ENCODE data around the gene ACTL10.
A peak's percentile ranks its signal among the peaks of the same experiment; 100 is the strongest.

ACTL10 gene

DNA sequence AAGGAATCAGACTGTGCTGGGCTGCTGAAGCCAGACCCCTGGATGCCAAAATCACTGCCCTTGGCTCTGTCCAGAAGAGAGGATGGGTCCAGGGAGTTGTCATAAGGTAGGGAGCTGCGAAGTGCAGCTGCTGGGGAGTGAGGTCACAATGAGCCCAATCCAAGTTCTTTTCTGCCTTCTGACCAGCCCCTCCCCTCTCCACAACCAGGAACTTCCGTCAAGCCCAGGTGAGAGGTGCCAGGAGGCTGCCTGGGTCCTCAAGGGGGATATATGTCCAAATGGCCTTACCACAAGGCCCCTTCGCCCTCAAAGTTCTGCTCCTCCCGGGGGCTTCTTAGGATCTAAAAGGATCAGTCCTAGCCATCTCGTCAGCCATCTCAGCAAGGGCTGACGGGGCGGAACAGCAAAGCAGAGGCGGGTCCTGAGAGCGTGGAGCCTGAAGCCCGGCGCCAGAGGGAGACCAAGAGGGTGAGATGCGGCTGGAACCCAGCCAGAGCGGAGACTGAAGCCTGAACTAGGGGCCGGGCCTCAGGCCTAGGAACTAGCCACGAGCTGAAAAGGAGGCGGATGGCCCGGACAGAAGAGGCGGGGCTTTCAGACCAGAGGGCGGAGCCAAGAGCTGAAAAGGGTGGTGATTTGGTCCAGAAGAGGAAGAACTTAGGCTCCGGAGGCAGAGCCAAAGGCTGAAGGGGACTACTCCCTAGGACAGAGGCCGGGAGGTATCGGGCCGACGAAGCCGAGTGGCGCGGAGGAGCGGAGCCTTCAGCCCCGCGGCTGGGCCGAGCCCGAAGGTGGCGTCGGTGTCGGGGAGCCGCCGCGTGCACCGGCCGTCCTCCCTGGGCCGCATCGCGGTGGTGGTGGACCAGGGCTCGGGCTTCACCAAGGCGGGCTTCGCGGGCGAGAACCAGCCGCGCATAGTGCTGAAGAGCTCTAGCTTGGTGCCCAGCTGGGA lies at the start of gene ACTL10:
Gene ACTL10, plus strand, starts transcription at position 651 of the 952 bp plus-strand sequence. CDS start 555 bp downstream, outside the sequence.
- TF ChIP-seq, protein P1, sequence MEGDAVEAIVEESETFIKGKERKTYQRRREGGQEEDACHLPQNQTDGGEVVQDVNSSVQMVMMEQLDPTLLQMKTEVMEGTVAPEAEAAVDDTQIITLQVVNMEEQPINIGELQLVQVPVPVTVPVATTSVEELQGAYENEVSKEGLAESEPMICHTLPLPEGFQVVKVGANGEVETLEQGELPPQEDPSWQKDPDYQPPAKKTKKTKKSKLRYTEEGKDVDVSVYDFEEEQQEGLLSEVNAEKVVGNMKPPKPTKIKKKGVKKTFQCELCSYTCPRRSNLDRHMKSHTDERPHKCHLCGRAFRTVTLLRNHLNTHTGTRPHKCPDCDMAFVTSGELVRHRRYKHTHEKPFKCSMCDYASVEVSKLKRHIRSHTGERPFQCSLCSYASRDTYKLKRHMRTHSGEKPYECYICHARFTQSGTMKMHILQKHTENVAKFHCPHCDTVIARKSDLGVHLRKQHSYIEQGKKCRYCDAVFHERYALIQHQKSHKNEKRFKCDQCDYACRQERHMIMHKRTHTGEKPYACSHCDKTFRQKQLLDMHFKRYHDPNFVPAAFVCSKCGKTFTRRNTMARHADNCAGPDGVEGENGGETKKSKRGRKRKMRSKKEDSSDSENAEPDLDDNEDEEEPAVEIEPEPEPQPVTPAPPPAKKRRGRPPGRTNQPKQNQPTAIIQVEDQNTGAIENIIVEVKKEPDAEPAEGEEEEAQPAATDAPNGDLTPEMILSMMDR (IDR thresholded peaks at IDR 0.05) = peak; percentile 35
- TF ChIP-seq ZFX (IDR thresholded peaks at IDR 0.05; ENCODE audit: borderline replicate concordance) = no peak
- peak within 1 kb of the TSS; percentile 98 for H3K27ac ChIP-seq

DNA sequence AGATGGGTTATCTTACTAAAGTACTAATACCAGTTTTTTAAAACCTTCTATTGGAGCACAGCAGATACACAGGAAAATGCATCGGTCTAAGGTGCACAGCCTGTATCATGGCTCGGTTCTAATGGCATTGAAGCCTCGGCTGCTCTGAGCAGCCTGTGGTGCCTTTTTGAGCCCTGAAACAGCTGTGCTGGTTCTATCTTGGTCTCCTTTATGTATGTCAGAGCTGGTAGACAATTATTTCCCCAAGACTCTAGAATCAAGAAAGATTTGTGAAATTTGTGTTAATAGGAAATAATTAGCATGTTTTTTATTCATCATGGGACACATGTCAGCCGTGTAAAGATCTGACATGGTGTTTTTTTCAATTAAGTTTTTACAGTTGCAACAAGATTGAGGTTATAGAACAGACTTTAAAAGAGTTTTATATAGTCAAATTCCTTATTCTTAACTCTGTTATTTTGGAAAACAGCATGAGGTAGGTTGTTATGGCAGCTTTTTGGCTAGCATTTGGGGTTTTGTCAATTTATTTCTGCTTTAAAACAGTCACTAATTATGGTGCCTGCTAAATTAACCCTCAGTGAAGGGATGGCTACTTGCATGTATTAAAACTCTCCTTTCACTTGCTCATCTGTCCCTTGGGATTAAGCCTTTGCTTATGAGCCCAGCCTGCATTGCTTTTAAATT lies 44.9 kb upstream of the ACTL10 start:
- H3K27ac ChIP-seq = no peak overlapping the region
- no peak for TF ChIP-seq ZFX (IDR thresholded peaks at IDR 0.05; ENCODE audit: borderline replicate concordance)
- TF ChIP-seq, protein P1 (IDR thresholded peaks at IDR 0.05) = no peak

DNA sequence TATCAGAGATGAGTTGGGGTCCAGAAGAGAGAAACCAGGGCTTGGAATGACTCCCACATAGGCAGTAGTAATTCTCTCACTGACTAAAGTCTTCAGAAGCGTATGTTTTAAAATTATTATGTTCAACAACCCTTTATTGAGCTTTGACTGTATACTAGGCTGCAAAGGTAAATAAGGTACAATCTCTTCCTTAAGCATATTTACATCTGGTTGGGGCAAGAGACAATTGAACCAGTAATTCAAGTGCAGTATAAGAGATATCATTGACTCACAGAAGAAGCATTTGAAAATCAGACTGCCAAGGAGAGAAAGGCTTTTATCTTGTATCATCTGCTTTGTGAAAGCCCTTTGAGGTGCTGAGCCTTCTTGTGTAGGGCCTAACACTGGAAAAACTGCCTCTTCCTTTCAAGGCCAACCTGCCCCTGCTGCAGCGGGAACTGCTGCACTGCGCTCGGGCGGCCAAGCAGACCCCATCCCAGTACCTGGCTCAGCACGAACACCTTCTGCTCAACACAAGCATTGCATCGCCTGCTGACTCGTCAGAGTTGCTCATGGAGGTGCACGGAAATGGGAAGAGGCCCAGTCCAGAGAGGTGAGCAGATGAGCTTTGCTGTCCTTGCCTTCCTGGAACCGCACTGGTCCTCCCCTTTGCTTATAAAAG lies 43.9 kb upstream of the ACTL10 start:
- no peak overlapping the region for H3K27ac ChIP-seq
- TF ChIP-seq, protein P1 (IDR thresholded peaks at IDR 0.05) = no peak
- no peak for TF ChIP-seq ZFX (IDR thresholded peaks at IDR 0.05; ENCODE audit: borderline replicate concordance)

DNA sequence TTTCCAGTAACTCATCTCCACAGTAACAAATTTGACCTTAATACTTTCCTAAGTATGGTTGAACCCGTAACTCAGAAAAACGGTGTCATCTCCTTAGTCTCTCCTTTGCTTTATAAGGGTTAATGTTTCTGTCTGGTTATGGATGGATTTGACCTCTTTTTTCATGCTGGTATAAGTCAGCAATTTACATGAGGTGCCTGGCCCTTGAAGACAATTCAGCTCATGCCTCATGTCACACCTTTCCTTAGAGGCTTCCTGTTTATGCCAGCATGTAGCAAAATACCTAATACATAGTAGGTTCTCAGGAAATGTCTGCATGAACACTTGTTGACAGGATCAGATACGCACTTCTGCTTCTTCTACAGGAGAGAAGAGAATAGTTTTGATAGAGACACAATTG lies 42.3 kb upstream of the ACTL10 start:
- TF ChIP-seq ZFX (IDR thresholded peaks at IDR 0.05; ENCODE audit: borderline replicate concordance) = no peak
- TF ChIP-seq, protein P1 (IDR thresholded peaks at IDR 0.05) = no peak
- H3K27ac ChIP-seq = no peak overlapping the region

DNA sequence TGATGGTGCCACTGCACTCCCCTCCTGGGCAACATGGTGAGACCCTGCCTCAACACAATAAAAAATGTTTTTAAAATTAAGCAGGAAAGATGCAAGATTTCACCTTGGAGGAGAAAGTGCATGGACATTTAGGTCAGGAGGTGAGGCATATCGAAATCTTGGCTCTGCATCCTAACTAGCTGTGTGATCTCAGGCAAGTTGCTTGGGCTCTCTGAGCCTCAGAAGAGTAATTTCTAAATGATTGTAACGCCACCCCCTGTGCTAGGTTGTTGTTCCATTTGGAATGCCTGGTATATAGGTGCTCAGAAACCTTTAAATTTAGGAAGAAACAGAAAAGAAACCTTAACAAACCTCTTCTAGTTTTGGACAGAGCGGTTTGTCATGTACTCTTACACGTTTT lies 40.6 kb upstream of the ACTL10 start:
- no peak overlapping the region for H3K27ac ChIP-seq
- no peak for TF ChIP-seq ZFX (IDR thresholded peaks at IDR 0.05; ENCODE audit: borderline replicate concordance)
- TF ChIP-seq, protein P1 (IDR thresholded peaks at IDR 0.05) = no peak

DNA sequence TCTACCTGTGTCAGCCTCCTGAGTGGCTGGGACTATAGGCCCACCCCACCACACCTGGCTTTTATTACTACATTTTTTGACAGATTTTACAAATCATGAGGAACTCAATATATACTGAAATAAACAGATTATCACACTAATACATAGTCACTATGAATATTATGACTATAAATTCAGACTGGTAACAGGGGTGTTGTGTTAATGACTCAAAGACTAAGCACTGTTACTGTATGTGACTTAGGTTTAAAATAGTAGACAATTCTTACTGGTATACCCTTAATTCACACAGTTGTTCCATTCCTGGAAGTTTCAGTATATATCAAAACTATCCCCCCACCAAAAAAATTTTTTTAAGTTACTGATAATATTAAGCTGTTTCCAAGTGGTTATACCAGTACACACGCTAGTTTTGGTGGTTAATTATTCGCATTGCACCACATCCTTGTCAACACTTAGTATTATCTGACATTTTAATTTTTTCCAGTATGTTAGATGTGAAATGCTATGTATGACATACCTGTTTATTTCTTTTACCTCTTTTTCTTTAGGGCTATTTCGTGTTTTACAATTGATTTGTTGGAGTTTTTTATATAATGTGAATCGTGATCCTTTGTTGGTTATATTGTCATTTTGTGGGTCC lies 39.0 kb upstream of the ACTL10 start:
- TF ChIP-seq, protein P1 (IDR thresholded peaks at IDR 0.05) = no peak
- no peak for TF ChIP-seq ZFX (IDR thresholded peaks at IDR 0.05; ENCODE audit: borderline replicate concordance)
- no peak overlapping the region for H3K27ac ChIP-seq
